Loucy (cell line): ENCODE data around the gene C11orf52.
A peak's percentile ranks its signal among the peaks of the same experiment; 100 is the strongest.

Source experiments
- H2AFZ ChIP-seq: fragments of 200-600 bp; sonication (generic); 2 replicates; pipeline ENCODE4 v1.6.0; 2016; ENCODE audit warnings: antibody characterized with exemption, mild to moderate bottlenecking, low read length, moderate library complexity
- H3F3A ChIP-seq: fragments of 200-600 bp; 2 replicates; pipeline ENCODE4 v1.6.0; 2016; ENCODE audit warnings: antibody characterized with exemption, low read depth, mild to moderate bottlenecking
- H3K27me3 ChIP-seq: fragments of 200-600 bp; sonication (generic); 2 replicates; pipeline ENCODE4 v1.6.1; 2014; ENCODE audit warnings: low read length, mild to moderate bottlenecking; ENCODE audit not compliant: insufficient read depth, poor library complexity, severe bottlenecking
- H3K36me3 ChIP-seq: fragments of 200-600 bp; sonication (generic); 2 replicates; pipeline ENCODE4 v1.6.1; 2016; ENCODE audit warnings: low read length; ENCODE audit not compliant: insufficient read depth
- H3K4me1 ChIP-seq: fragments of 200-600 bp; sonication (generic); 2 replicates; pipeline ENCODE4 v1.5.1; 2014; ENCODE audit warnings: low read length, mild to moderate bottlenecking; ENCODE audit not compliant: insufficient read depth, poor library complexity, severe bottlenecking
- H3K4me2 ChIP-seq: fragments of 200-600 bp; sonication (generic); 2 replicates; pipeline ENCODE4 v1.6.0; 2014; ENCODE audit warnings: antibody characterized with exemption, low read length, low read depth, mild to moderate bottlenecking; ENCODE audit not compliant: poor library complexity, severe bottlenecking
- H3K4me3 ChIP-seq: fragments of 200-600 bp; sonication (generic); 2 replicates; pipeline ENCODE4 v1.5.1; 2014; ENCODE audit warnings: low read length, mild to moderate bottlenecking, mixed read lengths; ENCODE audit not compliant: poor library complexity, severe bottlenecking
- H3K79me2 ChIP-seq: fragments of 200-600 bp; sonication (generic); 2 replicates; pipeline ENCODE4 v1.6.1; 2014; ENCODE audit warnings: low read length; ENCODE audit not compliant: insufficient read depth
- H3K9ac ChIP-seq: fragments of 200-600 bp; sonication (generic); 2 replicates; pipeline ENCODE4 v1.6.0; 2014; ENCODE audit warnings: mild to moderate bottlenecking, low read depth, low read length, moderate library complexity; ENCODE audit not compliant: poor library complexity, severe bottlenecking
- H3K9me2 ChIP-seq: fragments of 200-600 bp; sonication (generic); replicated peaks from 2 replicates; pipeline ENCODE4 v1.6.1; 2016; ENCODE audit warnings: low read depth, low read length, mixed read lengths
- H3K9me3 ChIP-seq: fragments of 200-600 bp; sonication (generic); 2 replicates; pipeline ENCODE4 v1.6.1; 2014; ENCODE audit warnings: mild to moderate bottlenecking, antibody characterized with exemption, low read length, low read depth; ENCODE audit not compliant: insufficient read depth
- H4K20me1 ChIP-seq: fragments of 200-600 bp; sonication (generic); 2 replicates; pipeline ENCODE4 v1.6.0; 2014; ENCODE audit warnings: antibody characterized with exemption, low read length, mild to moderate bottlenecking; ENCODE audit not compliant: insufficient read depth, poor library complexity, severe bottlenecking
- EZH2phosphoT487 ChIP-seq: fragments of 200-600 bp; IDR thresholded peaks from 2 replicates; pipeline ENCODE4 v1.6.1; 2018; ENCODE audit warnings: antibody characterized with exemption, mild to moderate bottlenecking, moderate library complexity, borderline replicate concordance
- TF ChIP-seq, protein P1 (sequence below): fragments of 200-600 bp; sonication (generic); conservative IDR thresholded peaks from 2 replicates; pipeline ENCODE4 v1.5.1; 2014; ENCODE audit warnings: mild to moderate bottlenecking, antibody characterized with exemption, low read length

Gene C11orf52

DNA sequence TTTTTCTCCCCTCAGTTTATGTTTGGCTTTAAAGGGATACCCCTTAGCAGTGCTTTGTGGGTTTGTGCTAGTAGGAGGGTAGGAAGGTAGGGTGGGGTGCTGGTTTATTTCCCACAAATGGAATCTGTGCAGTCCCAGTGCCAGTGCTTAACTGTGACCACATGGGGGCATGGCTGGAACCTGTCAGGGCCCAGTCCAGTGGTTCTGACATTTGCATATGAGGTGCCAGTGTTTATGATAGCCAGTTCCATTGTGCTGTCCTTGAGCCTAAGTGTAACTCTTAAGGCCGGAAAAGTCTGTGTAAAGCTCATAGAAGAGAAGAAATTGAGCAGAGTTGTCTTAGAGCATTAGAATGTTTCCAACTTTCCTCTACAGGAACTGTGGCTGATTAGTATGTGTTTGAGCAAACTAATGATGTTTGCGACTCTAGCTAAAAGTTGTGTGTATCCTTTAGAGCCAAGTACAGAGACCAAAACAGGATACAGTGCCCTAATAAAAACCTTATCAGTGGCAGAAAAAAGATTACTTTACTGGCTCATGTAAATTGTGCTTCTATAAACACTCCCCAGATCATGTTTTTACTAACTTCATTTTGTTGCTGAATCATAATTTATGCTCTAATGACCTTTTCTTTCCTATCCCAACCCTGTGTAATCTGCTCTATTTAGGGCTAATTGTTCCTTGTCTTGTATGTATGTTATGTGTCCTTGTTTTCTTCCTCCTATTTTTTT, 56.5 kb downstream of the C11orf52 start:
- no peak overlapping the region for H3K4me3 ChIP-seq
- H4K20me1 ChIP-seq = no peaks in the 10 kb centered on the region
- H3K9ac ChIP-seq = no peak overlapping the region
- H3K36me3 ChIP-seq = no peaks in the 10 kb centered on the region
- H3K4me2 ChIP-seq = peak overlapping the region; percentile 34
- no peaks in the 10 kb centered on the region; the same call in 1 of the 2 replicates for H3F3A ChIP-seq
- no peak for TF ChIP-seq EZH2phosphoT487
- TF ChIP-seq, protein P1, sequence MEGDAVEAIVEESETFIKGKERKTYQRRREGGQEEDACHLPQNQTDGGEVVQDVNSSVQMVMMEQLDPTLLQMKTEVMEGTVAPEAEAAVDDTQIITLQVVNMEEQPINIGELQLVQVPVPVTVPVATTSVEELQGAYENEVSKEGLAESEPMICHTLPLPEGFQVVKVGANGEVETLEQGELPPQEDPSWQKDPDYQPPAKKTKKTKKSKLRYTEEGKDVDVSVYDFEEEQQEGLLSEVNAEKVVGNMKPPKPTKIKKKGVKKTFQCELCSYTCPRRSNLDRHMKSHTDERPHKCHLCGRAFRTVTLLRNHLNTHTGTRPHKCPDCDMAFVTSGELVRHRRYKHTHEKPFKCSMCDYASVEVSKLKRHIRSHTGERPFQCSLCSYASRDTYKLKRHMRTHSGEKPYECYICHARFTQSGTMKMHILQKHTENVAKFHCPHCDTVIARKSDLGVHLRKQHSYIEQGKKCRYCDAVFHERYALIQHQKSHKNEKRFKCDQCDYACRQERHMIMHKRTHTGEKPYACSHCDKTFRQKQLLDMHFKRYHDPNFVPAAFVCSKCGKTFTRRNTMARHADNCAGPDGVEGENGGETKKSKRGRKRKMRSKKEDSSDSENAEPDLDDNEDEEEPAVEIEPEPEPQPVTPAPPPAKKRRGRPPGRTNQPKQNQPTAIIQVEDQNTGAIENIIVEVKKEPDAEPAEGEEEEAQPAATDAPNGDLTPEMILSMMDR = peak; percentile 41
- peaks cover 33% of the 10 kb centered on the region for H3K4me1 ChIP-seq
- no peaks in the 10 kb centered on the region for H3K9me2 ChIP-seq
- H3K27me3 ChIP-seq = no peaks in the 10 kb centered on the region
- H3K9me3 ChIP-seq = no peaks in the 10 kb centered on the region
- no peak overlapping the region for H2AFZ ChIP-seq
- no peaks in the 10 kb centered on the region for H3K79me2 ChIP-seq

DNA sequence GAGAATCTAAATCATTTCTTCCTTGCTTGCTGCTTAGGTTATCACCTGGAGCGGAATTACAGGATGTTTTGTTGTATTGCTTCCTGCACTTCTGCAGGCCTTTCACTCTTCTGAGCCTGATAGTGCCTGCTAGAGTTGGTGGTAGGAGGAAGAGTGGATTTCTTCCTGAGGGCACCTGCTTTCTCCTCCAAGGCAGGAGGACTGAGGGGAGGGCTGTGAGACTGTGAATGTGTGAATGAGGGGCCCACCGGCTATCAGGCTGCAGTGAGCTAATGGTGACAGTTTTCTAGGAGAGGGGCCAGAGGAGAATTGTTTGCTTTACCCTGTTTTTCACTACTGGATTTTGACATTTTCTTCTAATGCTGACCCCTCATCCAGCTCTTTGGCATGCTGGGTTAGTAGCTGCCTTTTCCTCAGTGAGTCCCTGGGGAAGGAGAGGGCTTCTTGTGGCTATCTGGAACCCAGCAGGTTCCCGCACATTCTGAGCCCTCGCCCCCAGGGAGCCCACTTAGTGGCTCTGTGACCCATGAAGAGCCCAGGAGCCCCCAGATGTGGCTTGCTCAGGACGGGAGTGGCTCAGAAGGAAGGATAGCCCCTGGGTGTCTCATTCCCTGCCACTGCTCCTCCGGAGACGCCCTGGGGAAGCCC, 57.5 kb downstream of the C11orf52 start:
- Histone ChIP-seq H3K27me3 (no peaks in the 10 kb centered on the region), H3F3A (no peaks in the 10 kb centered on the region; the same call in 1 of the 2 replicates), H3K9ac (no peak overlapping the region), H3K9me3 (no peaks in the 10 kb centered on the region), H3K36me3 (no peaks in the 10 kb centered on the region), H3K4me1 (peaks cover 33% of the 10 kb centered on the region), H4K20me1 (no peaks in the 10 kb centered on the region), H2AFZ (no peak overlapping the region), H3K9me2 (no peaks in the 10 kb centered on the region), H3K4me3 (no peak overlapping the region), H3K4me2 (peak overlapping the region; percentile 34), H3K79me2 (no peaks in the 10 kb centered on the region)
- TF ChIP-seq, protein P1 = no peak
- TF ChIP-seq EZH2phosphoT487 = no peak
